ENCODE measurements around the gene GIT2.
"Not testable (repeated sequence)": the region's sequence is repeated elsewhere in the genome, so short reads cannot be mapped to it uniquely, and the experiment has no call there.

The GIT2 gene

GRCh38 chr12:109989380-109989779 is 6.8 kb downstream of the GIT2 start:
- DNase-seq (ENCODE audit: low read depth, low spot score): no peak
- TF ChIP-seq POLR2AphosphoS5 (IDR thresholded peaks at IDR 0.05; ENCODE audit: borderline replicate concordance, low read depth, low read length) (no peak), FOXP2 (optimal IDR thresholded peaks at IDR 0.05; ENCODE audit: control extremely low read depth, extremely low read length, insufficient read depth) (no peak), EZH2 (IDR thresholded peaks at IDR 0.05) (no peak)
- Histone ChIP-seq H3K36me3 (ENCODE audit: insufficient read depth, low read length) (peaks cover 42% of the 10 kb centered on the region), H3K4me3 (no peak overlapping the region), H3K9ac (ENCODE audit: insufficient read length) (no peak overlapping the region), H3K27ac (no peak overlapping the region), H3K9me3 (ENCODE audit: low read depth, low read length) (no peaks in the 10 kb centered on the region)

GRCh38 chr12:109988903-109989302 is 7.3 kb downstream of the GIT2 start:
- Histone ChIP-seq H3K27ac (no peak overlapping the region), H3K36me3 (ENCODE audit: insufficient read depth, low read length) (peaks cover 44% of the 10 kb centered on the region), H3K9me3 (ENCODE audit: low read depth, low read length) (no peaks in the 10 kb centered on the region), H3K4me3 (no peak overlapping the region), H3K9ac (ENCODE audit: insufficient read length) (no peak overlapping the region)
- TF ChIP-seq POLR2AphosphoS5 (IDR thresholded peaks at IDR 0.05; ENCODE audit: borderline replicate concordance, low read depth, low read length): no peak
- DNase-seq (ENCODE audit: low read depth, low spot score): no peak

- Histone ChIP-seq H3K9me3 (ENCODE audit: low read depth, low read length) (no peaks in the 10 kb centered on the region), H3K27ac (no peak overlapping the region), H3K4me3 (no peak overlapping the region), H3K9ac (ENCODE audit: insufficient read length) (no peak overlapping the region), H3K36me3 (ENCODE audit: insufficient read depth, low read length) (peaks cover 51% of the 10 kb centered on the region)
- DNase-seq (ENCODE audit: low read depth, low spot score): no peak
- TF ChIP-seq FOXP2 (optimal IDR thresholded peaks at IDR 0.05; ENCODE audit: control extremely low read depth, extremely low read length, insufficient read depth) (no peak), POLR2AphosphoS5 (IDR thresholded peaks at IDR 0.05; ENCODE audit: borderline replicate concordance, low read depth, low read length) (no peak), EZH2 (IDR thresholded peaks at IDR 0.05) (no peak)
Observed at GRCh38 chr12:109988274-109988673, 7.9 kb downstream of the GIT2 start.

DNA sequence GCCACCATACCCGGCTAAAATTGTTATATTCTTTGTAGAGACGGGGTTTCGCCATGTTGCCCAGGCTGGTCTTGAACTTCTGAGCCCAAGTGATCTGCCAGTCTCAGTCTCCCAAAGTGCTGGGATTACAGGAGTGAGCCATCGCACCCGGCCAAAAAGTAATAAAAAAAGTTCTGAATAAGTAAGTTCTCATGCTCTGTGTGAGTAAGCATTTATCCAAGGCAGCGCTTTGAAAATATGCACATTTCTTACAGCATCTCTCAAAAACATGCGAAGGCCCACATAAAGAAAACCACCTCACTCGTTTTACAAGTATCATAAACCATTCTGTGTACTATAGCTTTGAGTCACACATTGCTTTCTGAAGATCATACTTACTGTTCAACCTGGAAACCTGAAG is 8.6 kb downstream of the GIT2 start:
- Histone ChIP-seq H3K27ac (no peak overlapping the region), H3K9ac (ENCODE audit: insufficient read length) (no peak overlapping the region), H3K4me3 (no peak overlapping the region), H3K36me3 (ENCODE audit: insufficient read depth, low read length) (peaks cover 57% of the 10 kb centered on the region), H3K9me3 (ENCODE audit: low read depth, low read length) (no peaks in the 10 kb centered on the region)
- TF ChIP-seq FOXP2 (optimal IDR thresholded peaks at IDR 0.05; ENCODE audit: control extremely low read depth, extremely low read length, insufficient read depth) (no peak), EZH2 (IDR thresholded peaks at IDR 0.05) (no peak), POLR2AphosphoS5 (IDR thresholded peaks at IDR 0.05; ENCODE audit: borderline replicate concordance, low read depth, low read length) (no peak)
- DNase-seq (ENCODE audit: low read depth, low spot score): no peak

- H3K4me3 ChIP-seq; H3K9me3 ChIP-seq (ENCODE audit: low read depth, low read length); H3K27ac ChIP-seq; H3K9ac ChIP-seq (ENCODE audit: insufficient read length); DNase-seq (ENCODE audit: low read depth, low spot score): not testable (repeated sequence)
- peaks cover 62% of the 10 kb centered on the region for H3K36me3 ChIP-seq (ENCODE audit: insufficient read depth, low read length)
Observed at GRCh38 chr12:109986236-109986635, 9.9 kb downstream of the GIT2 start.

- no peaks in the 10 kb centered on the region for H3K9me3 ChIP-seq (ENCODE audit: low read depth, low read length)
- H3K36me3 ChIP-seq (ENCODE audit: insufficient read depth, low read length): peaks cover 65% of the 10 kb centered on the region
- DNase-seq (ENCODE audit: low read depth, low spot score): no peak
- H3K9ac ChIP-seq (ENCODE audit: insufficient read length): no peak overlapping the region
- TF ChIP-seq FOXP2 (optimal IDR thresholded peaks at IDR 0.05; ENCODE audit: control extremely low read depth, extremely low read length, insufficient read depth) (no peak), EZH2 (IDR thresholded peaks at IDR 0.05) (no peak), POLR2AphosphoS5 (IDR thresholded peaks at IDR 0.05; ENCODE audit: borderline replicate concordance, low read depth, low read length) (no peak)
- no peak overlapping the region for H3K27ac ChIP-seq
- H3K4me3 ChIP-seq: no peak overlapping the region
Observed at GRCh38 chr12:109983432-109984142, 12.6 kb downstream of the GIT2 start.

DNA sequence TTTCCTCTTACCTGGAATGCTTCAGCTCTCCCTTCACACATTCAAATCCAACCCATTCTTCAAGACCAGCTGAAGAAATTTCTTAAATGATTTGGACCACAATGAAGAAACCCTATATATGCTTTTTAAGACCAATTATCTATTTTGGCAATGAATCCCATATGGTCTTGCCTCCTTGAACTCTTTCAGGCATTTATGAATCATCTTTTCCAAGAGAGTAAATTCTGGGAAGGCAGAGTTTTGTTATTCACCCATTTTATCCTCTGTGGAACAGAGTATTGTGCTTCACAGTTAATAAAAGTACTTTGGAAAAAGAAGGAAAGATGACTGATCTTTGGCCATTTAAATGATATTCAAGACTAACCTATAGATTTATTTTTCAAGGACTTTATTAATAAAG is 14.0 kb downstream of the GIT2 start:
- peaks cover 64% of the 10 kb centered on the region for H3K36me3 ChIP-seq (ENCODE audit: insufficient read depth, low read length)
- TF ChIP-seq EZH2 (IDR thresholded peaks at IDR 0.05): no peak
- TF ChIP-seq FOXP2 (optimal IDR thresholded peaks at IDR 0.05; ENCODE audit: control extremely low read depth, extremely low read length, insufficient read depth): no peak
- no peak for TF ChIP-seq POLR2AphosphoS5 (IDR thresholded peaks at IDR 0.05; ENCODE audit: borderline replicate concordance, low read depth, low read length)

GRCh38 chr12:109981311-109981710 is 14.9 kb downstream of the GIT2 start:
- peaks cover 68% of the 10 kb centered on the region for H3K36me3 ChIP-seq (ENCODE audit: insufficient read depth, low read length)
- no peak for TF ChIP-seq FOXP2 (optimal IDR thresholded peaks at IDR 0.05; ENCODE audit: control extremely low read depth, extremely low read length, insufficient read depth)
- no peak for TF ChIP-seq POLR2AphosphoS5 (IDR thresholded peaks at IDR 0.05; ENCODE audit: borderline replicate concordance, low read depth, low read length)
- TF ChIP-seq EZH2 (IDR thresholded peaks at IDR 0.05): no peak
- H3K9ac ChIP-seq (ENCODE audit: insufficient read length): no peak overlapping the region
- no peak overlapping the region for H3K4me3 ChIP-seq
- H3K9me3 ChIP-seq (ENCODE audit: low read depth, low read length): no peaks in the 10 kb centered on the region
- DNase-seq (ENCODE audit: low read depth, low spot score): no peak
- no peak overlapping the region for H3K27ac ChIP-seq

More for the DNA sequence above, 14.0 kb downstream of the GIT2 start:
- no peaks in the 10 kb centered on the region for H3K9me3 ChIP-seq (ENCODE audit: low read depth, low read length)
- H3K27ac ChIP-seq: no peak overlapping the region
- no peak overlapping the region for H3K9ac ChIP-seq (ENCODE audit: insufficient read length)
- DNase-seq (ENCODE audit: low read depth, low spot score): no peak
- no peak overlapping the region for H3K4me3 ChIP-seq

- no peak for DNase-seq (ENCODE audit: low read depth, low spot score)
- H3K4me3 ChIP-seq: no peak overlapping the region
- no peaks in the 10 kb centered on the region for H3K9me3 ChIP-seq (ENCODE audit: low read depth, low read length)
- TF ChIP-seq POLR2AphosphoS5 (IDR thresholded peaks at IDR 0.05; ENCODE audit: borderline replicate concordance, low read depth, low read length) (no peak), FOXP2 (optimal IDR thresholded peaks at IDR 0.05; ENCODE audit: control extremely low read depth, extremely low read length, insufficient read depth) (no peak), EZH2 (IDR thresholded peaks at IDR 0.05) (no peak)
- H3K27ac ChIP-seq: no peak overlapping the region
- peaks cover 5% of the 10 kb centered on the region for H3K36me3 ChIP-seq (ENCODE audit: insufficient read depth, low read length)
- no peak overlapping the region for H3K9ac ChIP-seq (ENCODE audit: insufficient read length)
Observed at GRCh38 chr12:109972821-109973220, 23.3 kb downstream of the GIT2 start.
